Thymus (tissue), 11 donors: ENCODE measurements around the gene FTCD. TPM values are rescaled to one million over a fixed set of nuclear protein-coding genes. Genes with fewer than 3 reads are reported as not detected.

Source experiments
- DNase-seq, 9 donors: peaks; one replicate each; pipeline ENCODE4 v3.0.0-alpha.2; 2013; ENCODE audit warnings: low spot score in 9 of 9, low read depth in 6 of 9, missing footprints in 1 of 9
- H3K27ac ChIP-seq, 2 donors: one replicate each; pipeline ENCODE4 v1.5.1; 2013; ENCODE audit warnings: control low read depth in 1 of 2, low read depth in 1 of 2, low read length in 1 of 2, mild to moderate bottlenecking in 1 of 2, moderate library complexity in 1 of 2
- H3K27me3 ChIP-seq, 2 donors: one replicate each; pipeline ENCODE4 v1.5.1; 2013; ENCODE audit warnings: low read length in 1 of 2; ENCODE audit not compliant: control insufficient read depth in 2 of 2, insufficient read depth in 1 of 2
- H3K36me3 ChIP-seq, 2 donors: one replicate each; pipeline ENCODE4 v1.5.1; 2013; ENCODE audit warnings: low read length in 1 of 2, mild to moderate bottlenecking in 1 of 2, moderate library complexity in 1 of 2; ENCODE audit not compliant: control insufficient read depth in 2 of 2, insufficient read depth in 2 of 2
- H3K4me1 ChIP-seq, 2 donors: one replicate each; pipeline ENCODE4 v1.5.1; 2013; ENCODE audit warnings: low read length in 2 of 2; ENCODE audit not compliant: control insufficient read depth in 2 of 2, insufficient read depth in 2 of 2
- H3K4me3 ChIP-seq, 2 donors: one replicate each; pipeline ENCODE4 v1.5.1; 2013; ENCODE audit warnings: low read length in 2 of 2, control low read depth in 1 of 2, mild to moderate bottlenecking in 1 of 2
- H3K9me3 ChIP-seq, 2 donors: one replicate each; pipeline ENCODE4 v1.5.1; 2013; ENCODE audit warnings: low read length in 1 of 2, mild to moderate bottlenecking in 1 of 2; ENCODE audit not compliant: control insufficient read depth in 2 of 2, insufficient read depth in 1 of 2
- WGBS: extraction: QIAGEN DNeasy Blood & Tissue Kit; methylation state at CpG from one replicate; pipeline ENCODE4 v1.1.7; 2013; 5-methylcytosine and 5-hydroxymethylcytosine counted together
- polyA plus RNA-seq: library from polyadenylated mRNA; stranded (reverse); fragments of 200-250 nt; gene quantifications from one replicate; pipeline ENCODE4 v1.2.3, GENCODE V29; 2013
- total RNA-seq: library from RNA; stranded (reverse); fragments of 120-200 nt; gene quantifications from one replicate; pipeline ENCODE4 v1.2.4, GENCODE V29; 2013
- donor health status: healthy.

FTCD gene
- total and polyA plus RNA-seq, 2 donors = 0.09 to 1.6 TPM

DNA sequence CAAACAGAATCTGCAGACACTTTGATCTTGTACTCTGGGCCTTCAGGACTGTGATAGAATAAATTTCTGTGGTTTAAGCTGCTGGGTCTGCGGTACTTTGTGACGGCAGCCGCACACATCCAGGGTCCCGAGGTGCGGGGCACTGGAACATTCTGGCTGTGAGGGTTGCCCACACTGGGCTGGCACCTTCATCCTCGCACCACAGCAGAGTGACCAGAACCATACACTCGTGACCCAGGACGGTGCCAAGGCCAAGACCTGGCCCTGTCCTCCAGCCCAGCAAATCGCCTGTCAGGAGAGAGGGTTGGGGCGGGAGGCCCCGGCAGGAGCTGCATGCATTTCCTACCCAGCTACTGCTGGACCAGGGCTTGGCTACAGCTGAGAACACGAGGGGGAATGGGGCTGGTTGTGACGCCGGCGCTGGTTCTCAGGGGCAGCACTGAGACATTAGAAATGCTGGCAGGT lies 2.6 kb upstream of the FTCD start:
- DNase-seq = no peak
- peaks cover 0 to 6% of the 10 kb centered on the region in 2 donors for H3K4me1 ChIP-seq
- peaks cover 0 to 13% of the 10 kb centered on the region in 2 donors for H3K9me3 ChIP-seq
- H3K27me3 ChIP-seq = peaks cover 0 to 17% of the 10 kb centered on the region in 2 donors
- H3K27ac ChIP-seq = no peak overlapping the region
- H3K4me3 ChIP-seq = no peak overlapping the region
- WGBS = 93% methylated on average over 15 of the region's 15 CpGs
- peaks cover 0 to 5% of the 10 kb centered on the region in 2 donors for H3K36me3 ChIP-seq

DNA sequence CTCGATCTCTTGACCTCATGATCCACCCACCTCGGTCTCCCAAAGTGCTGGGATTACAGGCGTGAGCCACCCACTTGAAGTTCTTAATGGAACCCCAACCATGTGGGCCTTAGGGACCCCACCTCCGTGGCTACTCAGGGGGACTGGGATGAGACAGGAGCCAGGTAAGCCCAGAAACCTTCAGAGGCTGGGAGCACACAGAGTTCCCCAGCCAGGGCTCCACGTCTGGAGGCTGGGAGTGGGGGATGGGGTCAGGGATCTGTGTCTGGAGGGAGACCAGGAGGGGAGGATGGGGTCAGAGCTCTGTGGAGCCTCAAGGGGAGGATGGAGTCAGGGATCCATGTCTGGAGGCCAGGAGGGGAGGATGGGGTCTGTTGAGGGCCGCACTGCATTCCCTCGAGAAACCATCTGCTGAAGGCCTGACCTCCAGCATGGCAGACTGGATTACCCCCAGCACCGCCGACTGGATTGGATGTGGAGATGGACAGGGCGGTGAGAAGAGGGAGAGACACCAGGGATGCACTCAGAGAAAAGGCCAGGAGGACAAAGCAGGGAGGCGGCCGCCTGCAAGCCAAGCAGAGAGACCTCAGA lies 2.1 kb upstream of the FTCD start:
- 97% methylated on average over 12 of the region's 12 CpGs for WGBS
- Histone ChIP-seq H3K4me1 (peaks cover 0 to 8% of the 10 kb centered on the region in 2 donors), H3K27me3 (peaks cover 0 to 16% of the 10 kb centered on the region in 2 donors), H3K27ac (no peak overlapping the region), H3K36me3 (peaks cover 0 to 5% of the 10 kb centered on the region in 2 donors), H3K9me3 (peaks cover 0 to 13% of the 10 kb centered on the region in 2 donors), H3K4me3 (no peak overlapping the region)
- no peak for DNase-seq

DNA sequence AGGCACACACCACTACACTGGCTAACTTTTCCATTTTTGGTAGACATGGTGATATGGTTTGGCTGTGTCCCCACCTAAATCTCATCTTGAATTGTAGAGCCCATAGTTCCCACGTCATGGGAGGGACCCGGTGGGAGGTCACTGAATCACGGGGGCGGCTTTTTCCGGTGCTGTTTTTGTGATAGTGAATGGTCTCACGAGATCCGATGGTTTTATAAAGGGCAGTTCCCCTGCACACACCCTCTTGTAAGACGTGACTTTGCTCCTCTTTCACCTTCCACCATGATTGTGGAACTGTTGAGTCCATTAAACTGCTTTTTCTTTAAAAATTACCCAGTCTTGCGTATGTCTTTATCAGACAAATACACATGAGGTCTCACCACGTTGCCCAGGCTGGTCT lies 1.3 kb upstream of the FTCD start:
- Histone ChIP-seq H3K27ac (no peak overlapping the region), H3K9me3 (peaks cover 0 to 6% of the 10 kb centered on the region in 2 donors), H3K36me3 (peaks cover 0 to 5% of the 10 kb centered on the region in 2 donors), H3K27me3 (peaks cover 0 to 8% of the 10 kb centered on the region in 2 donors), H3K4me1 (peaks cover 0 to 8% of the 10 kb centered on the region in 2 donors), H3K4me3 (no peak overlapping the region)
- DNase-seq = no peak
- WGBS = 98% methylated on average over 10 of the region's 10 CpGs

DNA sequence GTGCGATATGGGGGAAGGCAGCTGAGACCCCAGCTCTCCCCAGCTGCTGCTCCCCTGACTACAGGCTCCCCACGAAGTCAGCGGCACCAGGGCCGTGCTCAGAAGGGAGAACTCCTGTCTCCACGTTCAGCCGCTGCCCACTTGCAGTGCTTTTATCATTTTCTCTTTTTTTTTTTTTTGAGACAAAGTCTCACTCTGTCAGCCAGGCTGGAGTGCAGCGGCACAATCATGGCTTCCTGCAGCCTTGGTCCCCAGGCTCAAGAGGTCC lies 933 bp upstream of the FTCD start:
- 98% methylated on average over 7 of the region's 7 CpGs for WGBS
- no peak for DNase-seq
- Histone ChIP-seq H3K27ac (no peak overlapping the region), H3K4me3 (no peak overlapping the region), H3K4me1 (peaks cover 0 to 8% of the 10 kb centered on the region in 2 donors), H3K27me3 (peaks cover 0 to 4% of the 10 kb centered on the region in 2 donors), H3K9me3 (peaks cover 0 to 3% of the 10 kb centered on the region in 2 donors), H3K36me3 (peaks cover 0 to 2% of the 10 kb centered on the region in 2 donors)

DNA sequence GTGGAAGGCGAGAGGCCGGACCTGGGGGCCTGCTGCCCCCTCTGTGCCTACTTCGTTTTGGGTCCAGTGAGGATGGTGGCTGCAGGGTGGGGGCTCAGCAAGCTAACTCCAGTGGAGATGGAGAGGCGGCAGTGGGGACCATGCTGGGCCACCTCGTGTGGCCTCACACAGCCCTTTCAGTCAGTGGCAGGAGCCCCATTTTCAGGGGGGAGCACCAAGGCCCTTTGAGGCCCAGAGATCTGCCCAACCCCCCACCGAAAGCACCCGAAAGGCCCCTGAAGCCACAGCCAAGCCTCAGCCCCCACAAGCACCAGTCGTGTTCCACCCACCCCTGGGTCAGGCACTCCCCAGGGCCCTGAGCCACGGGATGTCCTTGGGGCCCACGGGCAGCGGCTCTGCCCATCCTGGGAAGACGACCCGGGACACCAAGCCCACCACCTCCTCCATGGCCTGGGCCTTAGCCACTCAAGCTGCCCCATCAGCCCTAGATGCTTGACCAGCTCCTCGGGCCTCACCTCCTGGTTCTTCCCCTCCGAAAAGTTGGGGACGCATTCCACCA lies 345 bp downstream of the FTCD start:
- WGBS = 96% methylated on average over 16 of the region's 16 CpGs
- no peaks in the 10 kb centered on the region for H3K9me3 ChIP-seq
- H3K27me3 ChIP-seq = no peaks in the 10 kb centered on the region
- no peak overlapping the region for H3K4me3 ChIP-seq
- peaks cover 0 to 8% of the 10 kb centered on the region in 2 donors for H3K4me1 ChIP-seq
- H3K27ac ChIP-seq = no peak overlapping the region
- DNase-seq = no peak
- no peaks in the 10 kb centered on the region for H3K36me3 ChIP-seq

DNA sequence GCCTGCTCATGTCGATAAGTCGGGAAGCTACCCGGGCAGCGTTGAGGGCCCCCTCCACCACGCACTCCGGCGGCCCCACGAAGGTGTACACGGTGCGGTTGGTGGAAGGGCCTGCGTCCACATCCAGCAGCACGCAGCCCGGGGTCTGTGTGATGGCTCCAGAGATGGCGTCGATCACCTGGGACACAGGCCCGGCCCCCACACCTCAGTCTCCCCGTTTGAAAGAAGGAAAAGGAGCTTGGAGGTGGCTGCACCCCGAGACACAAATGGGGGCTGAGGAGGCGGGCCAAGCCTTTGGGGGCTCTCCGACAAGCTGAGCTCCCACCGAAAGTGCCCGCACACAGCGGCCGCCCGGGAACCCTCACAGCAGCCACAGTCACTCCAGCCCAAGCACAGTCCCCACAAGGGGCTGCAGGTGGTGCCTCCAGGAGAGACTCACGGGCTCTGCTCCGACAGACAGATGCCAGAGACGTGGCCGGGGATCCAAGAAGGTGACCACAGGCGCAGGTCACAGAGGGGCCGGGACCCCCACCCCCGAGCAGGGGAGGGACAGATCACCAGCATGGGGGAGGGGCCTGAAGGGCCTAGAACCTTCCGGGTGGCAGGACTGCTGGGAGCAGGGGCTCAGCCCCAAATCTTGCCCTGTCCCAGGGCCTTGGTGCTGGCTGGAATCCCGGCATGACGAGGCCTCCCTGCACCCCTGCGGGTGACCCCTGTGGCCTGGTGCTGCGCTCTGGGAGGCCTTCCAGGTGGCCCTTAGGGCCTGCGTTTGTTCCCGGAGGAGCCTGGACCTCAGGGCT lies 1.0 kb downstream of the FTCD start:
- Histone ChIP-seq H3K27ac (no peak overlapping the region), H3K9me3 (no peaks in the 10 kb centered on the region), H3K4me3 (no peak overlapping the region), H3K27me3 (no peaks in the 10 kb centered on the region), H3K36me3 (no peaks in the 10 kb centered on the region), H3K4me1 (peaks cover 0 to 8% of the 10 kb centered on the region in 2 donors)
- no peak for DNase-seq
- WGBS = 93% methylated on average over 39 of the region's 39 CpGs

DNA sequence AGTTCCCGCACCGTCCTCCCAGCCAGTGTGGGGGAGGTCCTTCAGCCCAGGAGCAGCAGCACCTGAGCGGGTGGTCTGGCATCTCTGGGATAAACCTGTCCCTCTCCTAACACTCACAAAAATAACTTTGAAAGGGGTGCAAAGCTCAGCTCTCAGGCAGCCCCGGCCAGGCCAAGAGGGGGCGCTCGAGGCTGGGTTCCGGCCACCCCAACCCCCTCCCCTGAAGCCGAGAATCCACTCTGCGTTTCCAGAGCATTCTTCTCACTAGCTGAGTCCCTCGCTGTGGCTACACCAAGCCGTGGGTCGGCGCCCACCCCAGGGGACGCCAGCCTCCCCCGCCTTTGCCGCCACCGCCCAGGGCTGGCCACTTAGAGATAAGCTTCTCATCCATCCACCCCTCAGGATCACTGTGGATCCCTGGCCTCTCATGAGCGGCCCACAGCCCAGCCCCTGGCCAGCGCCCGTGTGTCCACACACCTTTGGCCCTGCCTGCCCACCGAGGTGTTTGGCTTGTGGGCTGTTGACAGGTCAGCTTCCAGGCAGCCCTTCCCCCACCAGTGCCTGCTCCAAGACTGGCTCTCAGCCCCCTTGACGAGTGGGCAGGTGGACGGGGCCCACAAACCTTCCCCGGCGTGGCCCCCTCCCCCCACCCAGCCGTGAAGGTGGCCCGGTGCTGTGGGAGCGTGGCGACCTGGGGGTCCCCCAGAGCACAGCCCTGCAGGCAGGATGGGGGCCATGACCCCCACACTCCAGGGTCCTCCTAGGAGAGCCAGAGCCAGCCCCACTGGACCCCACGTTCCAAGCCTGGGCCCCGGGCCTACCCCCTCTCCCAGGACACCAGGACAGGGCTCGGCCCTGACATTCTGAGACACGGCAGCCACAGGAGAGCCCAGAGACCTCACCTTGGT lies 1.9 kb downstream of the FTCD start:
- no peaks in the 10 kb centered on the region for H3K36me3 ChIP-seq
- H3K9me3 ChIP-seq = no peaks in the 10 kb centered on the region
- H3K27ac ChIP-seq = no peak overlapping the region
- no peaks in the 10 kb centered on the region for H3K27me3 ChIP-seq
- H3K4me3 ChIP-seq = no peak overlapping the region
- peaks cover 0 to 8% of the 10 kb centered on the region in 2 donors for H3K4me1 ChIP-seq
- DNase-seq = peak in 5 of 9 donors; percentile 22 to 58 (median 38)
- WGBS = 50% methylated on average over 33 of the region's 33 CpGs

DNA sequence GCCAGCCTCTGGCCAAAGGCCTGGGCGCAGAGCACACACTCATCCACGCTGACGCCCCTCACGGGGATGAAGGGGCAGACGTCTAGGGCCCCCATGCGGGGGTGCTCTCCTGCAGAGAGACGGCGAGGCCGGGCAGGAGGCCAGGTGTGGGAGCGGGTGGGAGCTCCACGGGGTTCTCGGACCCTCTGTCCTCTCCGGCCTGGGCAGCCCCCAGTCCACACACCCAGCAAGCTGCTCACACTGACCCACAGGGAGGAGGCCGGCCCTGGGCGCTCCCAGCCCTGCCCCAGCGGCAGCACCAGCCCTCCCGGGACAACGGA lies 2.5 kb downstream of the FTCD start:
- Histone ChIP-seq H3K36me3 (no peaks in the 10 kb centered on the region), H3K4me1 (peaks cover 0 to 8% of the 10 kb centered on the region in 2 donors), H3K9me3 (no peaks in the 10 kb centered on the region), H3K27ac (no peak overlapping the region), H3K27me3 (no peaks in the 10 kb centered on the region), H3K4me3 (no peak overlapping the region)
- no peak for DNase-seq
- 61% methylated on average over 18 of the region's 18 CpGs for WGBS
